Dermis microvascular lymphatic vessel endothelial cell (primary cell): Measurements from ENCODE around the gene COX10. TPM values are rescaled to one million over a fixed set of nuclear protein-coding genes. Genes with fewer than 3 reads are reported as not detected.
"Not testable (repeated sequence)": the region's sequence is repeated elsewhere in the genome, so short reads cannot be mapped to it uniquely, and the experiment has no call there.

ENCODE experiments used
- DNase-seq, 2 donors: peaks; one replicate each; pipeline versions ENCODE4 v3.0.0 to v3.0.0-alpha.2; 2010; ENCODE audit warnings: low read depth in 2 of 2
- total RNA-seq: library from RNA; depleted of rRNA; stranded (reverse); fragments of >200 nt; gene quantifications from 2 replicates; pipeline ENCODE4 v1.2.1, GENCODE V29; 2014

The COX10 gene
- total RNA-seq, 1 donor from 2014 or later = 8.3 TPM

DNA sequence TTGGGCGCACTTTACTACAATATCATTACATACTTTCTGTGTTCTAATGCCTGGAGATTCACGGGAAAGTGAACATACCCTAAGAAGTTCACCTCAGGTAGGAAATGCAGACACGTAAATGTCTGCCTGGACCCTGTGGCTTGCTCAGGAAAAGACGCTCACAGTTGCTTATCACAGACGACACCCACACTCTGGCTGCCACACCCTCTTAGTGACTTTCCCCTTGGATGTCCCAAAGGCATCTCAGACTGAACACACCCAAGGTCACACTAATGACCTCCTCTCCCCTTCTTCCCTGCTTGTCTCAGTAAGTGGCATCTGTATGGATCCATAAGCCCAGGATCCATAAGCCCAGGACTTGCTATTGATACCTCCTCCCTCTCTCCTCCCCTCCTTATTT, 134.8 kb downstream of the COX10 start:
- no peak for DNase-seq

DNA sequence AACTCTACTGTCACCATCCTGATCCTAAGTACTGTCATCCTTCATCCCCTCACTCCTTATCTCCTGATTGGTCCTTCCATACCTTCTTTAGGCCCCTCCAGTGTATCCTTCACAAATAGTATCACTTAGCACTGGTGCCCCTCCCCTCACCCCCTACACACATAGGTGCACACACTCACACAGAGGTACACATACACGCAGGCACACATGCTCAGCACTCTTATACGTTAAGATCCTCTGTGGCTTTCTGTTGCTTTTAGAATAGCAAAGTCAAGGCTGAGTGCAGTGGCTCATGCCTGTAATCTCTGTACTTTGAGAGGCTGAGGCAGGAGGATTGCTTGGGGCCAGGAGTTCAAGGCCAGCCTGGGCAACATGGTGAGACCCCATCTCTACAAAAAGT, 135.2 kb downstream of the COX10 start:
- DNase-seq = no peak

DNA sequence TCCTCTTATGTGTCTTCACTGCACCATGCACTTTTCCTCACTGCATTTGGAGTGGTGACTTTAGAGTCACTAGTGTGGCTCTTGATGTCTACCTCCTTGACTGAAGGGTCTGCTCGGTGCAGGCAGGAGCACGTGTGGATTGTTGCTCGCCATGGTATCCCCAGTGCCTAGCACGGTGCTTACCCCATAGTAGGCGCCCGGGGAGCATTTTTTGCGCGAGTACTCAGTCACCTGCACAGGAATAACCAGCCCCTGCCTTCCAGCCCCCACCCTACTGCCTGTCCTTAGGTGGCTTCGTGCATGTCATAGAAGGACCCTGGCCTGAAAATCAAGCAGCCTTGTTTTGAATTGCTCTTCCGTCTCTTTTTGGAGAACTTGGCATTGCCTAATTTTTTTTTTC, 136.1 kb downstream of the COX10 start:
- no peak for DNase-seq

DNA sequence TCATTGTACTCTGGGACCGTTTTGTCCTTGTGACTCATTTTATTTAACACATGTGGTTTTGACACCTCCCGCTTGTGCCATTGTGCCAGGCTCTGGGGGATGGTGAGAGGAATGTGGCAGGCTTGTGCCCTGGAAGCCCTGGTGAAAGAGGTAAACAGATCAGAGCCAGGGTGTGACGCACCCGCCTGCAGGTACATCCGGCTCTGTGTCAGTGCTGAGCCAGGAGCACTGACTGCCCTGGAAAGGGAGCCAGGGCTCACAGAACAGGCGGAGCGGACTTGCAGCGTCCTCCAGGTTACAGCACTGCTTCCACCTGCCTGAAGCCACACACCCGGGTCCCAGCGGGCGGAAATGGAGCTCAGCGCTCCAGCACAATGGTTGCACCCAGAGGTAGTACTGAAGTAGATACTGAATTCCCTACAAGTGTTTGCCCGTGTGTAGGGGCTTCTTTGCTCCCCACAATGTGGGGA, 136.7 kb downstream of the COX10 start:
- DNase-seq = peak; percentile 86 to 89

DNA sequence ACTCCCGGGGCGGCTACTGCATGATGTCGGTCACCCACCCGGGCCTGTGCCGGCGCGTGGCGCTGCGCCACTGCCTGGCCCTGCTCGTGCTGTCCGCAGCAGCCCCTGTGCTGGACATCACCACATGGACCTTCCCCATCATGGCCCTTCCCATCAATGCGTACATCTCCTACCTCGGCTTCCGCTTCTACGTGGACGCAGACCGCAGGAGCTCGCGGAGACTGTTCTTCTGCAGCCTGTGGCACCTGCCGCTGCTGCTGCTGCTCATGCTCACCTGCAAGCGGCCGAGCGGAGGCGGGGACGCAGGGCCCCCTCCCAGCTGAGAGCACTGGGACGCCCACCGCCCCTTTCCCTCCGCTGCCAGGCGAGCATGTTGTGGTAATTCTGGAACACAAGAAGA, 137.6 kb downstream of the COX10 start:
- no peak for DNase-seq

DNA sequence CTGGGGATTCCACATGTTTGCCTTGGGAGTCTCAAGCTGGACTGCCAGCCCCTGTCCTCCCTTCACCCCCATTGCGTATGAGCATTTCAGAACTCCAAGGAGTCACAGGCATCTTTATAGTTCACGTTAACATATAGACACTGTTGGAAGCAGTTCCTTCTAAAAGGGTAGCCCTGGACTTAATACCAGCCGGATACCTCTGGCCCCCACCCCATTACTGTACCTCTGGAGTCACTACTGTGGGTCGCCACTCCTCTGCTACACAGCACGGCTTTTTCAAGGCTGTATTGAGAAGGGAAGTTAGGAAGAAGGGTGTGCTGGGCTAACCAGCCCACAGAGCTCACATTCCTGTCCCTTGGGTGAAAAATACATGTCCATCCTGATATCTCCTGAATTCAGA, 138.5 kb downstream of the COX10 start:
- no peak for DNase-seq

DNA sequence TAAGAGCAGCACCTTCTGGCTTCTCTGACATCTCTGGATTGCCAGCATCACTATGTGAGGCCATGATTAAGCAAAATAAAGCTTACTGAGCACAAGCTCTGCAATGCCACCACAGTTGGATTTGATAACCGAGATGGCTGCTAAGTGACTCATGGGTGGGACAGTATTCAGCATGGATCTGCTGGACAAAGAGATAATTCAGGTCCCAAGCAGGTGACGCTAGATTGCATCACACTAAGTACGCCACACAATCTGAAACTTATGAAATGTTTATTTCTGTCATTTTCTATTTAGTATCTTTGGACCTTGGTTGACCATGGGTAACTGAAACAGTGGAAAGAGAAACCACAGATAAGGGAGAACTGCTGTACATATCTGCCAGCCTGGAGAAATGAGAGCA, 139.9 kb downstream of the COX10 start:
- DNase-seq = no peak

DNA sequence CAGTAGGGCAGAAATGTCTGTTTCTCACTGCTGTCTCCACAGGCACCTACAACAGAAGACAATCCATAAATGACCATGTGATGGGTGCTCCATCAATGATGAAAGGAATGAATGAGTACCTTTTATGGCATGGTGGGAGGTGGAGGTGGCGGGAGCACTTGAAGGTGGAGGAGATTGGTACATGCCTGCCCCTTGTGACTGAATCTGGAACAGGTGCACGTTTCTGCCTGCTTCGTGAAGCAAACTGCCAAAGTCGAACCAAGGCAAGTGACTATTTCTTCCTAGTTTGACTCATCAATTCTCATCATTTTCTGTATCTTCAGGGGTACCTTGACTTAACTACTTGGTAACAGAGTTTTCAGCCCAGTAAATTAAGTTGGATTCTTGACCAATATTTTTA, 141.9 kb downstream of the COX10 start:
- no peak for DNase-seq

DNA sequence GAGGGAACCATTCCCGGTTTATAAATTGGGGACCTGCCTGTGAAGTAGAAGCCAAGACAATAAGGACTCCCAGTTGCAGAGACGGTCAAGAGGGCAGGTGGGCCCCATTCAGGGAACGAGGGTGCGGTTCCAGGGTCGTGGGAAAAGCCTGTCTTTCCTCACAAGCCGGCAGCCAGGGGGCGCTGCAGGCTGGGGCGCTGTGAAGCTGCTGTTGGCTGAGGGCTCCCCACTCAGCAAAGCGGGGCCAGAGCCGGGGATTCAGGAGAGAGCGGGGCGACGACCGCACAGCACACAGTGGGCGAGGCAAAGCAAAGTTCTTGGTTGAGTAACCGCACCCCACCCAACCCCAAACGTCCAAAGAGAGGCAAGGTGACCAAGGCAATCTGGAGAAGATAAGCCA, 142.5 kb downstream of the COX10 start:
- DNase-seq = no peak

DNA sequence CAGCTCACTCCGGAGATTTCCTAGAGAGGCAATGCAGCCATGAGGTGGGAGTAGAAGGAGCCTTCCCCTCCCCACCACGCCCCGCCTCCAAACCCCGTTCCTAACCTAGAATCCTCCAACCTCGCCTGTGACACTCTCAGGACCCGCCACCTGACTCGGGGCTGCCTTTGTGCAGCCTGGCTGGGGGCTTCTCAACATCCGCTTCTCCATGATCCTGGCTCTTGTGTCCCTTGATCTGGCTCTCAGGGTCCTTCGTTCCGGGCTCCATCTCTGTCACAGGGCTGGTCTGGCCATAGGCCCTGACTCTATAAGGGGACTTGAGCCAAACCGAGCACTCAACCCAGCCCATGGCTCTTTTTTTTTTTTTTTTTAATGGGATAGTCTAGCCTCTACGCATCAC, 143.1 kb downstream of the COX10 start:
- no peak for DNase-seq

DNA sequence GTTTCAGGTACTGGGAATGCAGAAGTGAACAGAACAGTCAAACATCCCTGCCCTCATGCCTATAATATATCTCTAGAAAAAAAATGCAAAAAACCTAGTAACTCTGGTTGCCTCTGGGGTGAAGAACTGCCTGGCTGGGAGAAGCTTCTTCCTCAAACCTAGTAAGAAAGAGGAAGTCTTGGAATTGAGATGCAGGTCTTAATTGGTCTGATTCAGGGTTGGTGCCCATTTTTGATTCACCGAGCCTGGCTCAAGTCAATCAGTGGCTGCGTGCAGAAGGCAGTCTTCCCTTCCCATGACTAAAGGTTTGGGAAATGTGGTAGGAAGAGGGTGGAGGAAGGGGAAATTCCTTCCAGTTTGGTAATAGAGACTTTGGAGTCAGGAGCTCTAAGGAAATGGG, 145.0 kb downstream of the COX10 start:
- DNase-seq = no peak

DNA sequence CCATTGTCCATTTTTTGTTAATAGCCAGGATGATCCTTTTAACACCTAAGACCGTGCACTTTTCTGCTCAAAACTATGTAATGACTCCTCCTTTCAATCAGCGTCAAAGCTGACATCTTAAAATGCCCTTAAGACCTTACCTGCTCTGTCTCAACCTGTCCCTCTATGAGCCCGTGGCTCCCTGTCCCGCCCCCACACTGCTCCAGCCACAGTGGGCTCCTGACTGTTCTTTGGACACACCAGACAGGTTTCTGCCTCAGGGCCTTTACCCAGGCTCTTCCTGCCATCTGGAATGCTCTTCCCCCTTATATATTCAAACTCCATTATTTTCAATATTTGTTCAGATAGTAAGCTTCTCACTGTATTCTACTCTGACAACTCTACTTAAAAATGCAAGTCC, 153.3 kb downstream of the COX10 start:
- no peak for DNase-seq

DNA sequence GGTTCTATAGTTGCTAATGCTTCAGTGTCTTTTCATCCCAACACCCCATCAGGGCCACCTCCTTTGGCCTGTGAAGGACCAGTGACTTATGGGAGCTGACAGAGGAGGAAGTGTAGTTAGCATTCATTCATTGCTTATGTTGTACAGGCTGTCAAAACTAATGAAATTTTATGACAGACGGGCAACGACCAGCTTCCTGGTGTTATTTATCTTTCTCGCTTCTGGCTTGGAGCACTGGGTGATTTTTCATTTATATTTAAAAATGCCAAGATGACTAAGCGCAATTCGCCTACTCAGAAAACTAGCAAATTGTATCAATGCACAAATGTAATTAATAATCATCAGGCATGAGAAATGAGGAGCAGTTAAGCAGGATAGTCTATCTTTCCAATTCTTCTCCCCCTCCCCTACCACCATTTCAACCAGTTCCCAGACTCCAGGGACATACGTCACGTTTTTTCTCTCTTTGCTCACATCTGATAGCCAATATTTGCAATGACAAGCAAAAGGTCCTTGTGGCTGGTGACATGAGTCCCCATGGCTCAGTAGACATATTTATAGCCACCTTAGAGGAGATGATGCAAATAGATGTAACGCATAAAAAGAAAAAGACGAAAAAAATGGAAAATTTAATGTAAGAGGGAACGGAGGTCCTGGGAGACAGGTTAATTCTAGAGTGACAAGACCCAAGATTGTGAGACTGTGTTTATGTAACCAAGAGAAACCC, 156.1 kb downstream of the COX10 start:
- peak in 1 of 2 donors; percentile 48 for DNase-seq

DNA sequence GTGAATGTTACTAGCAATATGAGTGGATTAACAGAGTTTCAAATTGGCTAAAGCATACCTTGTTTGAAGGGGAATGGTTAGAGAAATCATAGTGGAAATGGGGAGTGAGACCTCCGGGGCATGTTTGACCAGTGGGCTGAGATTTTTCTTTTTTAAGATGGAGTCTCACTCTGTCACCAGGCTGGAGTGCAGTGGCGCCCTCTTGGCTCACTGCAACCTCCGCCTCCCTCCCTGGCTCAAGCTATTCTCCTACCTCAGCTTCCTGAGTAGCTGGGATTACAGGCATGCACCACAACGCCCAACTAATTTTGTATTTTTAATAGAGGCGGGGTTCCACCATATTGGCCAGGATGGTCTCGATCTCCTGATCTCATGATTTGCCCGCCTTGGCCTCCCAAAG, 157.7 kb downstream of the COX10 start:
- no peak for DNase-seq

DNA sequence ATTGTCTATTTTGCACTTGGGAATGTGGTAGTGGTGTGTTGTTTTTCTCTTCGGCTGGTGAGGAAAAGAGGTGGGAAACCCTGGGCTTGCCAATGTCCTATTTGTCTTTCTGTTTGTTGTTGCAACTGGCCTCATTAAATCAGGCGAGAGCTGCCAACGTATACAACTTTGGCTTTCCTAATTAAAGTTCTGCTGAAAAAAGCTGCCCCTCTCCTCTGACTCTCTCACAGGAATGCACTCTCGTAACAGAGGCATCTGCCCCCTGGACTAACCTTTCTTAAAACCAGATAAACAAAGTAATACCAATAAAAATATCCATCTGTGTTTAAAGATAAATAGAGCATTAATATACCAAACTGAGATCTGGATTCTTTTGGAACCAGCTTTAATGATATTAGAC, 159.6 kb downstream of the COX10 start:
- DNase-seq = no peak

DNA sequence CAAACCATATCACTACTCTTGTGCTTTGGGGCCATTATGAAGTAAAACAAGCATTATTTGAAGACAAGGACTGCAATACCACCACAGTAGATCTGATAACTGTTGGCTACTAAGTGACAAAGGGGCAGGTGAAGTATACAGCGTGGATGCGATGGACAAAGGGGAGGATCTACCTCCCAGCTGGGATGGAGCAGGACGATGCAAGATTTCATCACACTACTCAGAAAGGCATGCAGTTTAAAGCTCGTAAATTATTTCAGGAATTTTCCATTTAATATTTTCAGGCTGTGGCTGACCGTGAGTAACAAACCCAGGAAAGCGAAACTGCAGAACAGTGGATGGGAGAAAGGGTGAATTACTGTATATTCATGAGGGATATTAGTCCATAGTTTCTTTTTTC, 161.9 kb downstream of the COX10 start:
- not testable (repeated sequence) for DNase-seq

DNA sequence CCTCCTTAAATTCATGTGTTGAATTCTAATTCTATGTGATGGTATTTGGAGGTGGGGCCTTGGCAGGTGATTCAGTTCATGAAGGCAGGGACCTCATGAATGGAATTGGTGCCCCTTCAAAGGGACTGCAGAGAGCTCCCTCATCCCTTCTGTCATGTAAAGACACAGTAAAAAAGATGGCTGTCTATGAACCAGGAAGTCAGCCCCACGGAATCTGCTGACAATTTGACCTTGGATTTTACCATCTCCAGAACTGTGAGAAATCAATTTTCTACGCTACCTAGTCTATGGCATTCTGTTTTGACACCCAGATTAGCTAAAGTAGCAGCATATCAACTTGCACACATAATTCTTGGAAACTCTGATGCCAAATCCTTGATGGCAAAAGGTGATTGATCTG, 165.7 kb downstream of the COX10 start:
- not testable (repeated sequence) for DNase-seq

DNA sequence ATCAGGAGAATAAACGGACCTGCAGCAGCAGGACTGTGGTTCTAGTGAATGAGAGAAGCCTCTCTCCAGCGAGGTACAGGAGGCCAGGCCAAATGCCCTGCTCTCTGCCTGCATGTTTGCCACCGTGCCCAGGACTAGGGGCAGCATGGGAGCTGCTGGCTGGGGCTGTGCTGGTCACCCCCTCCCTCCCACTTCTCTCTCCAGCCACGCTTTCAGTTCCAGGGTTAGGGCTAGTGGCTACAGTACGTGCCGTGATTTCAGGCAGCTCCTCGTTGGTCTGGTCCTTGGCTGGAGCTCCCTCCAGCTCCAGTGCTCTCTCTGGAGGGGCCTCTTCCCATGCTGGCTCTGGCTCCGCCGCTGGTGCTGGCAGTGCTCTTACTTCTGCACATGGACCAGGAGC, 166.7 kb downstream of the COX10 start:
- DNase-seq = not testable (repeated sequence)

DNA sequence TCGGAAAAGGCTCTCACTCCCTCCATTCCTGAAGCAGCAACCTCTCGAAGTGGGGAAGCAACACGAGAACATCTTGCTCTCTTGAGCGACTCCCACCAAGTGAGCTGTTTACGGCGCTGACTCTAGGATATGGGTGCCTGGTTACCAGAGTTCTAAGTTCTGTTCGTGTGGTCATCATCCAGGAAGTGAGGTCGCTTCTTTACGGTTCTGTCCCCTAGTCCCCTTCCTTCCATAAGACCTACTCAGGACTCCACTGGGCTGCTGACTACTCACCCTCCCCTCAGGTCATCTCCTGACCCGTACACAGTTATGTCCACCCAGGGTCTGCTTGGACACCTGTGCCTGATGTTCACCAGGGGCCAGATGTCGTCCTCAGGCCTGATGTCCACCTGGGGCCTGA, 167.5 kb downstream of the COX10 start, which contains the start of gene CDRT15:
CDRT15 (minus strand) TSS at position 101 of the 400 bp plus-strand sequence; CDS start at position 72, 29 bp downstream.
- DNase-seq = not testable (repeated sequence)

DNA sequence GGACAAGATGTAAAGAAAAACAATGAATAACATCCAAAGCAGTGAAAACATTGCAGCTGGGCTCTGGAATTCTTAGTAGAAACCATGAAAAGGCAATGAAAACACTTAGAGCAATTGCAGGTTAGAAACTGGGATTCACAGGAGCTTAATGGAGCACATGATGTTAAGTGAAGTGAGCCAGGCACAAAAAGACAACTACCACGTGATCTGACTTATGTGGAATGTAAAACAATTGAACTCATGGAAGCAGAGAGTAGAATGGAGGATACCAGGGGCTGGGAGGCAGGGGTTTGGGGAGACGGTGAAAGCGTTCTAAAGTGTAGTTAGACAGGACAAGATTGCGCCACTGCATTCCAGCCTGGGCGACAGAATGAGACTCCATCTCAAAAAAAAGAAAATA, 170.0 kb downstream of the COX10 start:
- not testable (repeated sequence) for DNase-seq

DNA sequence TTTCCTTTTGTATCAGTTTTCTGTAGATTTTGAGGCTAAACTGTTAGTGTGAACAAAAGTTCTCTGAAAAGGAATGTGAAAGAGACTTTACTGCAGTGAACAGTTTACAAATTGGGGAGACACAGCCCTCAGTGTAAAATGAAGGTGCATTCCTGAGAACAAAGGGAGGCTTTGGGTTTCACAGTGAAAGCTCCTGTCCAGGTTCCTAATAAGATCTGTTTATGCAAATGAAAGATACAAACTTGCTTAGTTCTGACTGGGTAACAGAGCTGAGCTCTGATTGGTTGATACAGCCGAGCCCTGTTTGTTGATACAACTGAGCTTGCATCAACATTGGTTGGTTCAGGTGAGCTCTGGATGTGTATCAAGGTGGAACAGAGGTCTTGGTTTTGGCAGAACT, 175.7 kb downstream of the COX10 start:
- no peak for DNase-seq

DNA sequence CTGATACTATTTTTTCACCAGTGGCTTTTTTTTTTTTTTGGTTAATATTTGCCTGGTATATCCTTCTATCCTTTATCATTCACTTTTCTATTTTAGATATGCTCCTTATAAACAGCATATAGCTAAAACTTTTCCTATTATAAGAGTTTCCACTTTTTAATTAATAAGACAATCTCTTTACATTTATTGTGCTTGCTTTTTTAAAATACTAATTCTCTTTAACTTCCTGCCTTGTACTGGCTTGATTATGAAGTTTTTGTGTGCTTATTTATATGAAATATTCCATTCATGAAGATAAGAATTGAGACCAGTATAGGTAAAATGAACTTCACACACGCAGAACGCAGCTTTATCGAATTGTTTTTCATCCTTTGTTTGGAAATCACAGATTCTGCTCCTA, 176.3 kb downstream of the COX10 start:
- DNase-seq = no peak
